Activated naive CD8-positive, alpha-beta T cell treated with anti-CD3 and anti-CD28 coated beads, Interleukin-2, amount 50 U/mL, for 24 hours (primary cell): ENCODE results near the gene RGS18.
"Not testable (repeated sequence)": the region's sequence is repeated elsewhere in the genome, so short reads cannot be mapped to it uniquely, and the experiment has no call there.

Experiments
- ATAC-seq: fragments of 150-1000 bp; cut with Tn5 transposase; one replicate; pipeline ENCODE4 v1.10.0; 2021
- DNase-seq: peaks from one replicate; pipeline ENCODE4 v3.0.0; 2021
- H3K27ac Mint-ChIP-seq: one replicate; pipeline ENCODE4 v1.8.0; 2021; ENCODE audit warnings: mild to moderate bottlenecking, mixed read lengths
- H3K27me3 Mint-ChIP-seq: one replicate; pipeline ENCODE4 v1.8.0; 2021; ENCODE audit warnings: mixed read lengths
- H3K36me3 Mint-ChIP-seq: one replicate; pipeline ENCODE4 v1.8.0; 2021; ENCODE audit warnings: low read depth, mixed read lengths
- H3K4me1 Mint-ChIP-seq: one replicate; pipeline ENCODE4 v1.8.0; 2021; ENCODE audit warnings: mixed read lengths
- H3K4me3 Mint-ChIP-seq: one replicate; pipeline ENCODE4 v1.8.0; 2021; ENCODE audit warnings: mild to moderate bottlenecking, moderate library complexity, mixed read lengths
- H3K9me3 Mint-ChIP-seq: one replicate; pipeline ENCODE4 v1.8.0; 2021; ENCODE audit warnings: mixed read lengths

RGS18 gene

DNA sequence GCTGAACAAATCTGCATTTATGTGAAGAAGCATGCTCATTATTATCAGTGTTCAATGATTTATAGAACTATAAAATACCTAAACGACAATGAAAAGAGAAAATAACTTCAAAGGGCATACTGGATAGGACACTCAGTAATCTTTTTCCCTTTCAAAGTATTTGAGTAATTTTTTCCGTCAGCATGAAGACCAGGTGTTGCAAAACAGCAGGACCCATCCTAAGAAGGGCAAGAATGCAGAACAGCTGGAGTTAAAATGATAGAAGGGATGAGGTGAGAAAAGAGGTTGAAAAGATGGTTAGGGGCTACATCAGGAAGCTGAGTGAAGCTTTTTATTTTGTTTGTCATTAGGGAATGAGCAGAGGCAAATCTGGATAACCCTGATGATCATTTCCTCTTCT is 7.1 kb upstream of the RGS18 start:
- H3K27ac Mint-ChIP-seq = no peak overlapping the region
- no peak for DNase-seq
- H3K4me1 Mint-ChIP-seq = no peaks in the 10 kb centered on the region
- no peak for ATAC-seq
- no peaks in the 10 kb centered on the region for H3K9me3 Mint-ChIP-seq
- H3K4me3 Mint-ChIP-seq = no peak overlapping the region
- H3K27me3 Mint-ChIP-seq = no peaks in the 10 kb centered on the region
- no peaks in the 10 kb centered on the region for H3K36me3 Mint-ChIP-seq

DNA sequence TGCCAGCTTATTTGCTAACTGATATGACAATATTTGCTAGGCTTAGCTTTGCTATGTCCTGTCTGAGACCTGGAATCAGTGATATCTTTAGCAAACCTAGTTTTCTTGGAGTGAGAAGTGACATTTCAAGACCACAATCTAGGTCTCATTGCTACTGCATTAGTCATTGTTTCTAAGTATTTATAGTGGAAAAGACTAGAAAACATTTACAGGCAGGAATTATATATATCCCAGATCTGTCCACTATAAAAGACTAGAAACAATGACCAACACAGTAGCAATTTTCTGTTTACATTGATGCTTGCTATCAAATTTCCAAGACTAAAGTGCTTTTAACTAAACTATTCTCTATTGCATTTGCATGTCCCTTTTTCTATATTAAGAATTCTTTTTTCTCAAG is 5.0 kb upstream of the RGS18 start:
- DNase-seq = no peak
- Mint-ChIP-seq H3K4me3 (no peak overlapping the region), H3K36me3 (no peaks in the 10 kb centered on the region), H3K9me3 (no peaks in the 10 kb centered on the region), H3K27ac (no peak overlapping the region), H3K4me1 (no peaks in the 10 kb centered on the region), H3K27me3 (no peaks in the 10 kb centered on the region)
- ATAC-seq = no peak

DNA sequence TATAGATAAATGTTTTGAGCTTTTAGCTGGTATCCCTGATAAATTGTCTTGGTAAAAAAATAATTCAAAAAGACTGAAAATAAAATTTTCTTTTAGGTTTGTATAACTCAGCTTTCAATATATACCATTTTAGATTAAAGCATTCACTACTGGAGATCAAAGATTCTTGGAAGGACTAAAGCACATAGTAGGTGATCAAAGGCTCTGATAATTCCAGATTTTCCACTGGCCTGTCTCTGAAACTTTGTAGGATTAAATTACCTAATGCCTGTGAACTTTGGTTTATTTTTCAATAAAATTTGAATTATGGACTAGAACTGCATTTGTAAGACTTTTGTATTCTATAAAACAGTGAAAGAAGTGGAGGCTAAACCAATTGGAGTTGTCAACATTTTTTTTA is 1.2 kb upstream of the RGS18 start:
- no peaks in the 10 kb centered on the region for H3K9me3 Mint-ChIP-seq
- peaks cover 2% of the 10 kb centered on the region for H3K4me1 Mint-ChIP-seq
- H3K27me3 Mint-ChIP-seq = no peaks in the 10 kb centered on the region

DNA sequence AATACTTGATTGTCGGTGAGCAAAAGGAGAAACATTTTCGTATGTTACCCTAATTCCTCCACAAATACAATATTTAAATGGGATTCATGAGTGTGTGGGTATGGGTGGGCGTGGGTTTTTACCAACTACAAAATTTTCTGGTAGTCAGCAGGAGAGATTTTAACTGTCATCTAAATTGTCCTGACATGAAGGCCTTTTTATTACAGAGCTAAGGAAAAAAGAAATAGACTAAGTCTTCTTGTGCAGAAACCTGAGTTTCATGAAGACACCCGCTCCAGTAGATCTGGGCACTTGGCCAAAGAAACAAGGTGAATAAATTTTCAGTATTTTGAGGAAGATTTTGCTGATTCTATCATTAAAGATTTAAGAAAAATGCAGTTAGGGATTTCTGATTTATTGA is 752 bp downstream of the RGS18 start:
- H3K27me3 Mint-ChIP-seq = no peaks in the 10 kb centered on the region
- no peak overlapping the region for H3K4me3 Mint-ChIP-seq
- H3K27ac Mint-ChIP-seq = no peak overlapping the region
- no peaks in the 10 kb centered on the region for H3K36me3 Mint-ChIP-seq
- ATAC-seq (no peak), DNase-seq (no peak)
- H3K4me1 Mint-ChIP-seq = peaks cover 2% of the 10 kb centered on the region
- H3K9me3 Mint-ChIP-seq = peaks cover 4% of the 10 kb centered on the region

More for the DNA sequence above, 1.2 kb upstream of the RGS18 start:
- H3K4me3 Mint-ChIP-seq = no peak overlapping the region
- H3K27ac Mint-ChIP-seq = no peak overlapping the region
- no peaks in the 10 kb centered on the region for H3K36me3 Mint-ChIP-seq
- ATAC-seq (no peak), DNase-seq (no peak)

DNA sequence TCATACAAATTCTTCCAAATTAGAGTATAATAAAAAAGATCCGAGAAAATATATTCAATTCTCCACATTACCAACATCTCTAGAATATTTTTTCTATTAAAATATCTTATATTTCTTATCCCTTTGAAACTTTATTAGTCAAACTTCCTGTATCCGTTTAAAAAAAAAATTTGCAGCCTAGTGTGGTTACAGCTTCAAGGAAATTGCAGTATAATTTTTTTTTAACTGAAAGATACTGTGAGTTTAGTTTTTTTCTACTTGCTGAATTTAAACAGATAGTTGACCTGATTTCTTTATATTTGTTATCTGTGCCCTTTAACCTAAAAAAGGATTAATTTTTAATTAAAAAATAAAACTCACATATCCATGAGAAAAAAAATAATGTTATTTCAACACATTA is 1.5 kb downstream of the RGS18 start:
- ATAC-seq (no peak), DNase-seq (no peak)
- Mint-ChIP-seq H3K36me3 (no peaks in the 10 kb centered on the region), H3K4me1 (peaks cover 2% of the 10 kb centered on the region), H3K9me3 (peaks cover 4% of the 10 kb centered on the region), H3K4me3 (no peak overlapping the region), H3K27ac (no peak overlapping the region), H3K27me3 (no peaks in the 10 kb centered on the region)

DNA sequence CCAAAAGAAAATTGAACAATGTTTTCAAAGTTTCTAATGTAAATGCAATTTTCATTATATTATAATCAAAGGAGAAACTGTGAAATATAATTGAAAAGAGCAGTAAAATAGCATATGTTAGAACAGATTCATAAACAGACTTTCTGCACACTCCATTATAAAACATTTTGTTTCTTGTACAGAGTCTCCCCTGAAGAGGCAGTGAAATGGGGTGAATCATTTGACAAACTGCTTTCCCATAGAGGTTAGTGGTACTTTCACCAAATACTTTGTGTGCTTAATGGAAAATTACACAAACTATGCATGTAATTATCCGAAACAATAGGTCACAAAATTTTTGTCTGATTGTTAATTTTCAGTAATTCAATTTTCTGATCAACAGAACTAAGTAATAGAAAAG is 1.9 kb downstream of the RGS18 start:
- H3K27ac Mint-ChIP-seq = no peak overlapping the region
- peaks cover 2% of the 10 kb centered on the region for H3K4me1 Mint-ChIP-seq
- ATAC-seq = no peak
- no peak overlapping the region for H3K4me3 Mint-ChIP-seq
- H3K27me3 Mint-ChIP-seq = no peaks in the 10 kb centered on the region
- no peaks in the 10 kb centered on the region for H3K36me3 Mint-ChIP-seq
- peaks cover 6% of the 10 kb centered on the region for H3K9me3 Mint-ChIP-seq
- DNase-seq = no peak

DNA sequence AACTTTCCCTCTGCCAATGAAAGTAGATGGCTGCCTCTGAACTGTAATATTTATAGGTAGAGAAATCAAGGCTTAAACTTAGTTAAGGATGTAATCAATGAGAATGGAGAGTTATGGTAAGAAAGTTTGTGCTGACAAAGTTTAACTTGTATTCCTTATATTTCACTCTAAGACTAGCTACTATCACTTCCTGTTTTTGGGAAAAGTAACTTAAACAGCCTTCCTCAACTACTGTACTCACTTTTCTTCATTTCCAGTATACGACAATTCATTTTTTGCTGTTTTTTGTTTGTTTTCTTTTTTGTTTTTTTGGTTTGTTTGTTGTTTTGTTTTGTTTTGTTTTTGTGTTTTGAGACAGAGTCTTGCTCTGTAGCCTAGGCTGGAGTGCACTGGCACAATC is 3.7 kb downstream of the RGS18 start:
- H3K9me3 Mint-ChIP-seq = peaks cover 9% of the 10 kb centered on the region
- no peak overlapping the region for H3K4me3 Mint-ChIP-seq
- no peak for ATAC-seq
- DNase-seq = no peak
- no peak overlapping the region for H3K27ac Mint-ChIP-seq
- no peaks in the 10 kb centered on the region for H3K36me3 Mint-ChIP-seq
- peaks cover 2% of the 10 kb centered on the region for H3K4me1 Mint-ChIP-seq
- H3K27me3 Mint-ChIP-seq = no peaks in the 10 kb centered on the region

DNA sequence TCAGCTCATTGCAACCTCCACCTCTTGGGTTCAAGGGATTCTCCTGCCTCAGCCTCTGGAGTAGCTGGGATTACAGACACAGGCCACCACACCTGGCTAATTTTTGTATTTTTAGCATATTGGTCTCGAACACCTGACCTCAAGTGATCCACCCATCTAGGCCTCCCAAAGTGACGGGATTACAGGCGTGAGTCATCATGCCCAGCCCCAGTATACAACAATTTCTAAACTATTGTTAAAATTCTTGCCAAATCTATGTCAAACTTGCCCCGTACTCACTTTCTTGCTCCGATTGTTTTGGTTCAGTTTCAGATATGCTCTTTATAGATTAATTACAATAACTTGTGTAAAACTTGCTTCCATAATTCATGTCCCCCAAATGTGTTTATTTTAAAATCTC is 4.1 kb downstream of the RGS18 start:
- no peak for DNase-seq
- Mint-ChIP-seq H3K4me3 (no peak overlapping the region), H3K27ac (no peak overlapping the region), H3K9me3 (peaks cover 9% of the 10 kb centered on the region), H3K4me1 (peaks cover 2% of the 10 kb centered on the region), H3K27me3 (no peaks in the 10 kb centered on the region), H3K36me3 (no peaks in the 10 kb centered on the region)
- ATAC-seq = no peak

DNA sequence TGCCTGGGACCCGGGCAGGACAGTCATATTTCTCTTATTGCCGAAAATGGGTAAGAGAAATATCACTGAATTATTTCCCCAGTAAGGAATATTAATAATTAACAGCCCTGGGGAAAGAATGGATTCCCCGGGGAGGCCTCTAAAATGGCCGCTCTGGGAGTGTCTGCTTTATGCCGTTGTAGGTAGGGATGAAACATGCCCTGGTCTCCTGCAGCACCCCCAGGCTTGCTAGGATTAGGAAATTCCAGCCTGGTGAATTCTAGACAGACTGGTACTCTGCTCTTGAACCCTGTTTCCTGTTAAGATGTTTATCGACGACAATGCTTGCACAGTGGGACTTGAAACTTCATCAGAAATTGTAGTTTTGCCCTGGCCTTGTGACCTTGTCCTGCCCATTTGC is 6.7 kb downstream of the RGS18 start:
- not testable (repeated sequence) for DNase-seq, H3K36me3 Mint-ChIP-seq, H3K27me3 Mint-ChIP-seq, H3K9me3 Mint-ChIP-seq, ATAC-seq, H3K27ac Mint-ChIP-seq, H3K4me3 Mint-ChIP-seq, H3K4me1 Mint-ChIP-seq

DNA sequence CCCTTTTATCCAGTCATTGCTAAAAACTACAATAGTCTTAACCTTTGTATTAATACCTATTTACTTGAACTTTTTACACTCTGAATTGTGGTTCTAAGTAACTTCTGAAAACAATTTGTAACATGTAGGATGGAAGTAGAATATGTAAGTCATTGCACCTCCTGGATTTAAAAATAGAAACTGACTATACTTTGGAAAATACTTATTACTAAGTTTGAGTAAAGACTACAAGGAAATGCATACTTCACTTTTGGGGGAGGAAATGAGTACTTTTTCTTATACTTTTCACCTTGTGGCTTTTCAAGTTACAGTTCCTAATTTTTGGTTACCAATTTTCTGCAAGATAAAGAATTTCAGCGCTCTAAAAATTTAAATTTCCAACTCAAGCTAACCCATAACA is 8.7 kb downstream of the RGS18 start:
- DNase-seq (no peak), ATAC-seq (no peak)
- H3K4me1 Mint-ChIP-seq = no peaks in the 10 kb centered on the region
- peaks cover 9% of the 10 kb centered on the region for H3K9me3 Mint-ChIP-seq
- H3K36me3 Mint-ChIP-seq = no peaks in the 10 kb centered on the region
- H3K27me3 Mint-ChIP-seq = no peaks in the 10 kb centered on the region
- no peak overlapping the region for H3K27ac Mint-ChIP-seq
- H3K4me3 Mint-ChIP-seq = no peak overlapping the region

DNA sequence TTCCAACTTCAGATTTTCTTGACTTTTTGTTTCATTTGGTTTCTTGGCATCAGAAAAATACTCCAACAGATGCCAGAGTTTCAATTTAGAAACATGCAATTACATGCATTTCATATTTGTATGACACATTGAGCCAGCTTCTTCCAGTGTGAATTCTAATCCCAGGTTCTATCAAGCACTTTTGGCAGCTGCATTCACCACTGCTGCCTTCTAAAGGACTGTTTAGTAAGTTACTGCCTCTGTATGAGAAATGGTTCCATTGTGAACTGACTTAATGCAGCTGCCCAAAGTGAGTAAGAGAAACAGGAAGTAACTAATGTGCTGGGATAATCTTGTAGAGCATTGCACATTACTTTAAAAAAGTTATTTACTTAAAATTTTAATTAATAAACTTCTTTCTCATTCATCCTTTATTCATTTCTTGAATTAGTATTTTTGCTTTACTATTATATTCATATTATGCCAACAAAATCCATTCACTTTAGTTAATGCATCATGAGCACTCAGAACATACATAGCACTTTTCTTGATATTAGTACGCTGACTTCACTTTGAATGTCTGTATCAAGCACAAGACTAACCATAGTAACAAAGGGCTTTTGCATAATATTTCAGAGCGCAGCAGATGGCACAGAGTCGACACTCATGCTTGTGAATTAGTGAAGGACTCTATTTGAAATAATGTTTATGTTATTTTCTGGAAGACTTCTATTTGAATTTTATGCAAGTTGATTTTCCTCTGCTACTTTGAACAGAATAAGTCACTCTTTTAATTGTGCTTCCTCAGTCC is 9.8 kb downstream of the RGS18 start:
- Mint-ChIP-seq H3K27me3 (no peaks in the 10 kb centered on the region), H3K27ac (no peak overlapping the region), H3K9me3 (peaks cover 4% of the 10 kb centered on the region), H3K4me1 (no peaks in the 10 kb centered on the region), H3K36me3 (no peaks in the 10 kb centered on the region), H3K4me3 (no peak overlapping the region)
- ATAC-seq = no peak
- DNase-seq = no peak

DNA sequence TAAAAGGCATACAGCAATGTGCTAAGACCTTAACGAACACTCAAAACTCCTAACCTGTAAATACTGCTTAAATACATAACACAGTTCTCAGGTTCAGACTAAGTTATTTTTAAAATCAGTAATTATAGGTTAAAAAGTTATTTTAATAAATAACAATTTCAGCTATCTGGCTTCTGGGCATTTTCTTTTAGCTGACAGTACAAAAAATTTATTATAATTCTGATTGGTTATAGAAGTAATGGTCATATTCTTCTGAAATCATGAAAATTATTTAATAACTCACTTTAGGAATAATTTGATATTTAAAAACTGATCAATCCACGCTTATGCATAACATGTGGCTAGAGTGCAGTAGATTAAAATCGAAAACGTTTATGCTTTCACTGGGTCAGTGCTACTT is 10.7 kb downstream of the RGS18 start:
- DNase-seq (no peak), ATAC-seq (no peak)
- Mint-ChIP-seq H3K9me3 (peaks cover 4% of the 10 kb centered on the region), H3K27ac (no peak overlapping the region), H3K4me1 (no peaks in the 10 kb centered on the region), H3K27me3 (no peaks in the 10 kb centered on the region), H3K4me3 (no peak overlapping the region), H3K36me3 (no peaks in the 10 kb centered on the region)

DNA sequence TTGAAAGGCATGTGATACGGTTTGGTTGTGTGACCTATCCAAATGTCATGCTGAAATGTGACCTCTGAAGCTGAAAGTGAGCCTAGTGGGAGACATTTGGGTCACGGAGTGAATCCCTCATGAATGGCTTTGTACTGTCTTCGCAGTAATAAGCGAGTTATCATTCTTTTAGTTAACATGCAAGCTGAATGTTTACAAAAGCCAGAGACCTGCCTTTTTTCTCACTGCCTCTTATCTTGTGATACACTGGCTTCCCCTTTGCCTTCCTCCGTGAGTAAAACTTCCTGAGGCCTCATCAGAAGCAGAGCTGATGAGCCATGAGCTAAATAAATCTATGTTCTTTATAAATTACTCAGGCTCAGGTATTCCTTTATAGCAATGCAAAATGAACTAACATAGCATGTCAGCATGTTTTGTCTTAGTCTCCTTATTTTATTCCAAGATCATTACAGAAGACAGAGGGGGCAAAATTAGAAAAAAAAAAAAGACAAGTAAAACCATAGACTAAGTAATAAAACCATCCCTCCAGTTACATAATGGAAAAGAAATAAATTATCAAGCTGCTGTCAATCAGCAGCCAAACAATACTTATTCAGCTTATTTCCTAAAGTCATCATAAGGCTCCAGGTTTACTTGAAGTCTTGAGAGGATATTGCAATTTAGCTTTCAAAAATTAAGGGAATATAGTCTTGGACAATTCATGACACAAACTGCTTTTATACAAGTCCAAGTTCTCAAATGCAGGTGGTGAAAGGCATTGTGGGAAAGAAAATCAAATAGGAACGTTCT is 12.1 kb downstream of the RGS18 start:
- Mint-ChIP-seq H3K9me3 (peaks cover 5% of the 10 kb centered on the region), H3K27ac (no peak overlapping the region), H3K4me1 (no peaks in the 10 kb centered on the region), H3K4me3 (no peak overlapping the region), H3K27me3 (no peaks in the 10 kb centered on the region), H3K36me3 (no peaks in the 10 kb centered on the region)
- no peak for DNase-seq
- no peak for ATAC-seq

DNA sequence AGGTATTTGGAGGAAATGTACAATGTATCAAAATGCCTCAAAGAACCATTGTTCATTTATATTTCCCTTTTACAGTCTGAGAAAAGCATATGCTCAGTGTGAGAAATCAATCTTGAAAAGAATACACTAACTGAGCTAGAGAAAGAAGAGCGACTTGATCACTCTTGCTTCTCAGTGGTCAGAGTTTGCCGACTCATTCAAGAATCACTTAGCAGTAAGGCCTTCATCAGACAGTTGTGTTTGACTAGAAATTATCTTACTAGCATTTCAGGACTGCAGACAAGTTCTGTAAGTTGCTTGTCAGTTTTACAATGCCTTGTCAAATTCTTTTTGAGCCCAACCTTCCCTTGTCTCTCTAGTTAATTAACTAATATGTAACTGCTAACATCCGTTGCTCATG is 12.9 kb downstream of the RGS18 start:
- Mint-ChIP-seq H3K27me3 (no peaks in the 10 kb centered on the region), H3K27ac (no peak overlapping the region), H3K4me3 (no peak overlapping the region), H3K9me3 (peaks cover 3% of the 10 kb centered on the region), H3K36me3 (no peaks in the 10 kb centered on the region), H3K4me1 (no peaks in the 10 kb centered on the region)
- ATAC-seq = no peak
- no peak for DNase-seq

DNA sequence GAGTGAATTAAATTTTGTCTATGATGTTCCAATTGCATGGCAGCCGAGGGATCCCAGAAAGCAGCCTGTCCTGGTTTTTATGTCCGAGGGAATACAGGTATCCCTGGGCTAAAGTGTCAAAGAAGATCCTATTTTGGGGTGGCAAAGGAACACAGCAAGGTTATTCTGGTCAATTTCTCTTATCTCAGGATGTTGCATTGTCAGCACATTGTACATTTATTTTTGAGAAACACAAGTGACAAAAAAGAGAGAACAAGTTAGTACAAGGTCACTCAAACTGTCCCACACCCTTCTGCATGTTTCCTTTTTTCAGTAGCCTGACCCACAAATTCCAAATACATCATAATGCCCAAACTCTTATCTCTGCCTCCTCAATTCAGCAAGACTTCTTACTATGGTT is 17.7 kb downstream of the RGS18 start:
- Mint-ChIP-seq H3K4me3 (no peak overlapping the region), H3K36me3 (no peaks in the 10 kb centered on the region), H3K9me3 (peaks cover 7% of the 10 kb centered on the region), H3K27me3 (no peaks in the 10 kb centered on the region), H3K4me1 (no peaks in the 10 kb centered on the region), H3K27ac (no peak overlapping the region)
- ATAC-seq (no peak), DNase-seq (no peak)
